Fibroblast of pulmonary artery (primary cell): Measurements from ENCODE around the gene BRD4.
A peak's percentile ranks its signal among the peaks of the same experiment; 100 is the strongest.

Experiments
- DNase-seq: peaks from one replicate; pipeline ENCODE4 v3.0.0-alpha.2; 2010; ENCODE audit warnings: low read depth
- H3K4me3 ChIP-seq: replicated peaks from 2 replicates; pipeline ENCODE4 v1.5.1; 2011; ENCODE audit warnings: low read depth, mild to moderate bottlenecking, control low read depth, low read length, moderate library complexity
- CTCF ChIP-seq: IDR thresholded peaks from 2 replicates; pipeline ENCODE4 v1.5.1; 2011; ENCODE audit warnings: mild to moderate bottlenecking, control low read depth, low read length, inconsistent platforms; ENCODE audit errors: missing control alignments

The BRD4 gene

GRCh38 chr19:15280915-15281683 is 51.2 kb downstream of the BRD4 start:
- peak; percentile 34 for TF ChIP-seq CTCF
- DNase-seq: peak; percentile 89
- H3K4me3 ChIP-seq: no peak overlapping the region

GRCh38 chr19:15280048-15280725 is 52.2 kb downstream of the BRD4 start:
- no peak for TF ChIP-seq CTCF
- no peak overlapping the region for H3K4me3 ChIP-seq
- DNase-seq: no peak

GRCh38 chr19:15279326-15279904 is 52.9 kb downstream of the BRD4 start:
- no peak for TF ChIP-seq CTCF
- H3K4me3 ChIP-seq: no peak overlapping the region
- no peak for DNase-seq

GRCh38 chr19:15276620-15277215 is 55.6 kb downstream of the BRD4 start:
- TF ChIP-seq CTCF: no peak
- DNase-seq: no peak
- H3K4me3 ChIP-seq: no peak overlapping the region

- no peak overlapping the region for H3K4me3 ChIP-seq
- TF ChIP-seq CTCF: no peak
- DNase-seq: no peak
These were observed 57.9 kb downstream of the BRD4 start for GRCh38 chr19:15274477-15274876.

- DNase-seq: no peak
- no peak for TF ChIP-seq CTCF
- H3K4me3 ChIP-seq: no peak overlapping the region
These were observed 62.5 kb downstream of the BRD4 start for GRCh38 chr19:15269806-15270205.
